ENCODE measurements around the gene ULK1.

The ULK1 gene

DNA sequence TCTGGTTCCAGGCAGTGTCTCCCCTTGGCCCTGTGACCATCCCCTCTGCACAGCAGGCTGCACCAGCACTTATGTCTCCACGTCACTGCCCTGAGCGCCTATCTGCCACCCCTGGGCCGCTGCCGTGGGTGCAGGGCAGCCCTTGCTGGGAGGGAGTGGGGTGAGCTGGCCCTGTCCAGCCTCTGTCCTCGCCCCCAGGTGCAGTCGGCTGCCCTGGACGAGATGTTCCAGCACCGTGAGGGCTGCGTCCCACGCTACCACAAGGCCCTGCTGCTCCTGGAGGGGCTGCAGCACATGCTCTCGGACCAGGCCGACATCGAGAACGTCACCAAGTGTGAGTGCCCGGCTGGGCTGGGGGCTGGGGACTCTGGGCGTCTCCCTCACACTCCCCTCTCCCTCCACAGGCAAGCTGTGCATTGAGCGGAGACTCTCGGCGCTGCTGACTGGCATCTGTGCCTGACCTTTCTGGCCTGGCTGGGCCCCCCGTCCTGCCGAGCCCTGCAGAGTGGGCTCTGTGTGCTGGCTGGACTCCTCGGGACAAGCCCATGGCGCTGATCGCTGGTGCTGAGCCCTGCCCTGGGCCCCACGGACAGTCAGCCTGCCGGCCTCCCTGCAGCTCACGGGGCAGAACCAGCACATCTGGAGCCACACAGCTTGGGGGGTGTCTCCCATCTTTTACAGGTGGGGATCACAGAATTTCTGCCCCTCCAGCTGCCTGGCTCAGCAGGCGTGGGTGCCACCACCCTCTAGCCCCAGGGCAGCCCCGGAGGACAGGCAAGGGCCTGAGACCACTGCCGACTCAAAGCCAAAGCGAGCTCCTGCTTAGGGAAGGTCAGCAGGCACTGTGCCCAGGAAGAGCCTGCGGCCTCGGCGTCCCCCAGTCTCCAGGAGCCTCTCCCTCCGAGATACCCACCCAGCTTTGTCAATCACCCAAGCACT lies 26.7 kb downstream of the ULK1 start:
- no peak for DNase-seq

DNA sequence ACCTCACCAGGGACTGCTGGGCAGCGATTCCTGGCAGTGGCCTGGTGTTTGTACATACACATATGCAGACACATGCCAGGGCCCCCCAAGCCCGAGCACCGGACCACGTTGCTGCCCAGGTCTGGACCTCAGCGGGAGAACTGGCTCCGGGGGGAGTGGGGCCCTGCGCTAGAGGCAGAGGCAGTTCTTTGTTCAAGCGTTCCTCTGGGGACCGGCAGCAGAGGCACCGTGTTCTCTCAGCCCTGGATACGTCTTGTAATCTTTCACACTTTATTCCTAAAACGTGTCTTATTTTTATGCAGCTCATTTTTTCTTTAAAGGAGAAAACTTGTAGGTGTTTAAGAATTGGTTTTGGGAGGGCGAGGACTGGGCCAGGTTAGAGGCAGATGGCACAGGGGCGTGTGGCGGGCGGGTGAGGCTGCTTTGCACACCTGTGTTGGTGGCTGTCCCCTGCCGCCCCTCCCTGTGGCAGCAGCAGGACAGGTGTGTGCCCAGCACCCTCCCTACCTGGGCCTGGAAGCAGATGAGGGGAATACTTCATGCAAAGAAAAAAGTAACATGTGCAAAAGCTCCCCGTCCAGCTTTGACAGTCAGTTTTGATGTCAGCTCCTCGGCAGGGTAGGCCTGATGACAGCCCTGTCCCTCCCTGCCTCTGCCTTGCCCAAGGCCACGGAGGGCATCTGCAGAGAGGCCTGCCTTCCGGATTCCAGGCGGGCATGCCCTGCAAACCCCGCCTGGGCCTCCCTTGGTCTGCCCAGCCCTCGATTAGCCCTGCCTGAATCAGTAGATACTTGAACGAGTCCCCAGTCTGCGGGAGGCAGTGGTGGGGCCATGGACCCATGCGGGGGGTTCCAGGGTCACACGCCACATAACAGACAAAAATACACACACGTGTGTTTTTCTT lies 27.7 kb downstream of the ULK1 start:
- DNase-seq = no peak

DNA sequence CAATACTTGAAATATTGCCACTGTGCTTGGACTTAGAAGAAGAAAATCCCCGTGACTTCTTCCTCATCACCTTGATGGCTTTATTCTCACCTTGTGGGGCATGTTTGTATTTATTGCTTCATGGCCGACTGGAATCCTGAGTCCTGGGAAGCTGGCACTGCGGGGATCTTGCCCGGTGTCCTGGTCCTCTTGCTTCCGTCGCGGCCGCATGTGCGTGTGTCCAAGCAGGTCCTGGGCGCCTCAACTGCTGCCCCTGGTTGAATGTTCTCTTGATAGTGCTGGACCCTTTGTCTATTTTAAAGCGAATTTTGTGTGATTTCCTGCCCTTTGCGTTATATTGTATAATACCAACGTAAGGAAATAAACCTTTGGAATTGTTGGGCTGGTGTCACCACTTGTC lies 28.4 kb downstream of the ULK1 start:
- no peak for DNase-seq

DNA sequence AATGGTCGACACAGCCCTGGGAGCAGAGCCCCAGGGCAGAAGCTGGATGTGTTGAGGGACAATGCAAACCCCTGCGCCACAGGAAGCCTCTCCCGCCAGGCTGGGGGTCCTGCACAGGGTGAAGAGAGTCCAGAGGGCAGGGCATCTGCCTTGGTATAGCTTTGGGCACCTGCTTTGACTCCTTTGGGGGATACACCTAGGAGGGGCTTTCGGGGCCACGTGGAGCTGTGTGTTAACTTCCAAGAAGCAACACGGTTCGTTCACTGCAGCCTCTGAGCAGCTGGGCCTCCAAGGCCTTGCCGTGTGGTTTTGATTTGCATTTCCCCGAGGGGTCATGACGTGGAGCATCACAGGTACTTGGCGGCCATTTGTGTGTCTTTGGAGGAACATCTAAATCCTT lies 28.8 kb downstream of the ULK1 start:
- no peak for DNase-seq

DNA sequence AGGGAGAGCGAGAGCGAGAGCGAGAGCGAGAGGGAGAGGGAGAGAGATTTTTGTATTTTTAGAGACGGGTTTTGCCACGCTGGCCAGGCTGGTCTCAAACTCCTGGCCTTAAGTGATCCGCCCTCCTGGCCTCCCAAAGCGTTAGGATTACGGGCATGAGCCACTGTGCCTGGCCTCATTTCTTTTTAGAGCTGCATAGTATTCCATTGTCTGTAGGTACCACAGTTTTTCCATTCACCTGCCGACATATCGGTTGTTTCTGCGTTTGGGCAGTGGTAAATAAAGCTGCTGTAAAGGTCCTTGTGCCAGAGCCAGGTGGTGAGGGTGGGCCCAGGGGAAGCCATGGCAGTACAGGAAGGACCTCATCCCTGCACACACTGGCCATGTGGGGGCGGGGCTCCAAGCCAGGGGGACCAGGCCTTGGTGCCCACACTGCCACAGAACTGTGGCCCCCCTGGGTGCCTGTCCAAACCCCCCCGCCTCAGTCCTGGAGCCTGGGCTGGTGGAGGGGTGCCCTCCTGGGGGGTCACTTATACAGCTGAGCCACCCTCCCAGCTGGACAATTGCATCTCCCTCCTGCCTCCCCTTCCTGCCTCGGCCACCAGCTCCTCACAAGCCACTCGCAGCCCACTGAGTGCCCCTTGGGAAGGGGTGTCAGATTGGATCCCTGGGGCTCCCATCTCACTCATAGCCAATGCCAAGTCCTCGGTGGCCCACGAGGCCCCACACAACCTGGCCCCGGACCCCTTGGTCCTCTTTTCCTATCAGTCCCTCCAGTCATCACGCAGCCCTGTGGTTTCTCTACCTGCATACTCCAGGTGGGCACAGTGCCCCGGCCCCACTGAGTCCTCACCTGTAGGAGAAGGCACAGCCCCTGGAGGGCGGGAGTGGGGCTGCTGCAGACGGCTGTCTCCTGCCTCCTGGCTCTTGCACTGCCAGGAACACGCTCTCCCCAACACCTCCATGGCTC lies 33.0 kb downstream of the ULK1 start:
- no peak for DNase-seq

DNA sequence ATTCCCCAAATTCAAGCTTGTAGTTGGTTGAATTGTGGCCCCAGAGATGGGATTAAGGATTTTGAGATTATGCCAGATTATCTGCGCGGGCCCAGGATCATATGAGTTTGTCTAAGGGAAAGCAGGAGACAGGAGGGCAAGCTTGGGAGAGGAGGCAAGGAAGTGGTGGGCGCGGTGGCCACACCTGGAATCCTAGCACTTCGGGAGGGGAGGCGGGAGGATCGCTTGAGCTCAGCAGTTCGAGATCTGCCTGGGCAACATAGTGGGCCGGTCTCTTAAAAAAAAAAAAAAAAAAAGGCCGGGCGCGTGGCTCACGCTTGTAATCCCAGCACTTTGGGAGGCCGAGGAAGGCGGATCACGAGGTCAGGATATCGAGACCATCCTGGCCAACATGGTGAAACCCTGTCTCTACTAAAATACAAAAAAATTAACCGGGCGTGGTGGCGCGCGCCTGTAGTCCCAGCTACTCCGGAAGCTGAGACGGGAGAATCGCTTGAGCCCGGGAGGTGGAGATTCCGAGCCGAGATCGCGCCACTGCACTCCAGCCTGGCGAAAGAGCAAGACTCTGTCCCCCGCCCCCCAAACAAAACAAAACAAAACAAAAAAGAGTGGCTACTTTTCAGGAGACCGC lies 33.8 kb downstream of the ULK1 start:
- peak; percentile 39 to 62 (median 43) for DNase-seq

DNA sequence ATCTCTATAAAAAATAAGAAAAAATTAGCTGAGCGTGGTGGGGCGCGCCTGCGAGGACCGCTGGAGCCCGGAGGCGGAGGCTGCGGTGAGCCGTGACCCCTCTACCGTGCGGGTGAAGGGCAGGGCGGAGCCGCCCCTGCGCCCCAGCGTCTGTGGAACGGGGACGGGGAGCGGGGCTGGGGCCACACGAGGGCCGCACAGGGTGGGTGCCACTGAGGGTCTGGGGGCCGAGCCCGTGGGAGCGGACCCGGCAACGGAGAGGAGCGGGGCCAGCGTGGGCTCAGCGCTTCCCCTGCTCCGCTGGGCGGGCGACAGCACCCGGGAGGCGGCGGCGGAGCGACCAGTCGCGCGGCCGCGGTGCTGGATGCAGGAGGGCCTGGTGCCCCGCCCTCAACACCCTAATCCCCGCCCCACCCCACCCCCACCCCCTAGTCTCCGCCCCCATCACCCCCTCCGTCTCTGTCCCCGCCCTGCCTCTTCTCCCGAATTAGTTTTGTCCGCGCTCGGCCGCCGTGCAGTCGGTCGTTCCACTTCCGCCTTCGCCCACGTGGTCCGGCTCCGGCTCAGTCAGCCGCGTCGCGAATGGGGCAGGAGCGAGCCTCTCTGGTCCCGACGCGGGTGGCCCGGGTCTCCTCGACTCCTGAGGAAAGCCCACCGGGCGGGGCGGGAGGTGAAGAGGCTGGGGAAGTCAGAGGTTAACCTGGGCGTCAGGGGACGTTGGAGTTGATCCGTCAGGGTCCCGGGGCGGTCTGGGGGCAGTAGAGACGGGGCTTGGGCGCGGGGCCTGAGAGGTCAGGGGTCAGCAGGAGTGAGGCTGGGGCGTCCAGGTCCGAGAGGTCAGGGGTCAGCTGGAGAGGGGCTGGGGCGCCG lies 34.5 kb downstream of the ULK1 start, which contains the start of gene PUS1:
Gene PUS1, plus strand, starts transcription at position 566 of the 870 bp plus-strand sequence. CDS start 447 bp downstream, outside the sequence.
- DNase-seq = peak; percentile 97 to 99 (median 98)

DNA sequence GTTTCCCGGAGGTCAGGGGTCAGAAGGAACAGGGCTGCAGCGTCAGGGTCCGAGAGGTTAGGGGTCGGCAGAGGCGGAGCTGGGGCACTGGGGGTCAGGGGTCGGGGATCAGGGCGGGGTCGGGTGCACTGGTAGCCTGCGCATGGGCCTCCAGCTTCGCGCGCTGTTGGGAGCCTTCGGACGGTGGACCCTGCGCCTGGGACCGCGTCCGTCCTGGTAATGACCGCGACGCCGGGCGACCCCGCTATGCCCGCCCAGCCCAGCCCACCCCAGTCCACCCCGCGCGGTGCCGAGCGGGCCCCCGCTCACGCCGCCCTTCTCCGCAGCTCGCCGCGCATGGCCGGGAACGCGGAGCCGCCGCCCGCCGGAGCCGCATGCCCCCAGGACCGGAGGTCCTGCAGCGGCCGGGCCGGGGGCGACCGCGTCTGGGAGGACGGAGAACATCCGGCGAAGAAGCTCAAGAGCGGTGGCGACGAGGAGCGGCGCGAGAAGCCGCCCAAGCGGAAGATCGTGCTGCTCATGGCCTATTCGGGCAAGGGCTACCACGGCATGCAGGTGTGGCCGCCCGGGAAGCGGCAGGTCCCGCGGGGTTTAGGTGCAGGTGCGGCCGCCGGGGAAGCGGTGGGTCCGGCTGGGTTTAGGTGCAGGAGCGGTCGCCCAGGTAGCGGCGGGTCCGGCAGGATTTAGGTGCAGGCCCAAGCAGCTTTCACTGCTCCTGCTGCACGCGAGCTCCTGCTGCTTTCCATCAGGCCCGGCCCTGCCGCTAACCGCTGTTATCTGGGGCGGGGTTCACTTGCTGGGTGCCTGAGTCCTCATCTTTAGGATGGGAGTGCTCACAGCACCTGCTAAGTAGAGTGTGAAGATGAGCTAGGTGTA lies 35.4 kb downstream of the ULK1 start:
- peak; percentile 5 to 51 (median 30) for DNase-seq

DNA sequence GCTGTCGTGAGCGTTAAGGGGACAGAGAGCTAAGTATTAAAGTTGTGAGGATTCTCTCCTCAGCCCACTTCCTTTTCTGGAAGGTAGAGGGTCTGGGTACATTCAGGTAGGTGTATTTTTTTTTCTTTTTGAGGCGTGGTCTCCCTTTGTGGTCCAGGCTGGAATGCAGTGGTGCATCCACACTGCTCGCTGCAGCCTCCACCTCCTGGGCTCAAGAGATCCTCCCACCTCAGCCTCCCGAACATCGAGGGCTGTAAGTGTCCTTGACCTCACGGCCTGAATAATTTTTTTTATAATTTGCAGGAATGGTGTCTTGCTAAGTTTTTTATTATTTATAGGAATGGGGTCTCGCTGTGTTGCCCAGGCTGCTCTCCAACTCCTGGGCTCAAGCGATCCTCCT lies 36.1 kb downstream of the ULK1 start:
- no peak for DNase-seq

DNA sequence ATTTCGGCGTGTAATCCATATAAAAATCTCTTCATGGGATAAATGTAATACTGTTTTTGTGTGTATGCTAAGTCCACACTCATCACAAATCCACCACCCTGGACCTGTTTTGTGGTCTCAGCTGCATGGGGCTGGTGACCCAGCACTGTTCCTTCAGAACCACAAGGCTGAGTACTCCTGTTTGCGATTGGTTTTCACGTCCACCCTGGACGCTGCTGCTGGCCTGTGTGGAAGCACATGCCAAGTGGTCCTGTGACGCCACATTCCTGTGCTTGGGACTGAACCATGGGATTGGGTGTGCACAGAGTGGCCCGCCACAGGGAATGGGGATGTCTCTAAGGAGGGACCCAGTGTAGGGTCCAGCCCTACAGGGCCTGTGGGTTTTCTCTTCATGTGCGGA lies 39.0 kb downstream of the ULK1 start:
- DNase-seq = no peak

DNA sequence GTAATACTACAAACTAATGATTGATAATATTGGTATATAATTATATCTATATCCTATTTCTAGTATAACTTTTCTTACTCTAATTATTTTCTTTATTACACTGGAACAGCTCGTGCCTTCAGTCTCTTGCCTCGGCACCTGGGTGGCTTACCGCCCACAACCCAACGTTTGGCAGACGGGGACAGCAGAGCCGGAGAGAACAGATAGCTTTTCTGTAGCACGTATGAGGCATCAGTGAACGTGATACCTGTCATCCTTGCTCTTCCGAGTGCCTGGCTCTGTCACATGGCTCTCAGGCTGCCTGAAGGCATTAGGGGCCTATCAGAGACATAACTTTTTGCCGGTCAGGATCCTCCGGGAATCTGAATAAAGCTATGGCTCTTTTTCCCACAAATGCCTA lies 40.1 kb downstream of the ULK1 start:
- DNase-seq = no peak

DNA sequence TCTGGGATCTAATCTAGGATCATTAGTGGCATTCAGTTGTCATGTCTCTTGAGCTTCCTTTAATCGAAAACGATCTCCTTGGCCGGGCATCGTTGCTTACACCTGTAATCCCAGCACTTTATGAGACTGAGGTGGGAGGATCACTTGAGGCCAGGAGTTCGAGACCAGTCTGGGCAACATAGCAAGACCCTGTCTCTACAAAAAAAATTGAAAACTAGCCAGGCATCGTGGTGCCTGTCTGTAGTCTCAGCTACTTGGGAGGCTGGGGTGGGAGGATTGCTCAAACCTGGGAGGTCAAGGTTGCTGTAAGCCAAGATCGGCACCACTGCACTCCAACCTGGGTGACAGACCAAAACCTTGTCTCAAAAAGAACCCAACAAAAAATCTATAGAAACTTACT lies 43.7 kb downstream of the ULK1 start:
- no peak for DNase-seq

DNA sequence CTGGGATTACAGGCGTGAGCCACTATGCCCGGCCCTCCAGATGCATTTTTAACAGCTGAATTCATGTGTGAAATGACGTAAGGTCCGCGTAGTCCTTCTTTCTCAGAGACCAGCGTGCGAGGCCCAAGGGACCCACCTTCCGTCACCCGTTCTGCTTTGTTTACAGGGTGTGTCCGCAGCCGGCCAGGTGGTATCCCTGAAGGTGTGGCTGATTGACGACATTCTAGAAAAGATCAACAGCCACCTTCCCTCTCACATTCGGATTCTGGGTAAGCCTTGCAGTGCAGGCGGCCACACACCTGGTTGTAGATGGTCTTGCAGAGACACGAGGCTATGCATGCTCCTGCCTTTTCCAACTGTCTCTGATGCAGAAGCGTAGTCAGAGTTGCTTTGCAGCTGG lies 44.6 kb downstream of the ULK1 start:
- no peak for DNase-seq

DNA sequence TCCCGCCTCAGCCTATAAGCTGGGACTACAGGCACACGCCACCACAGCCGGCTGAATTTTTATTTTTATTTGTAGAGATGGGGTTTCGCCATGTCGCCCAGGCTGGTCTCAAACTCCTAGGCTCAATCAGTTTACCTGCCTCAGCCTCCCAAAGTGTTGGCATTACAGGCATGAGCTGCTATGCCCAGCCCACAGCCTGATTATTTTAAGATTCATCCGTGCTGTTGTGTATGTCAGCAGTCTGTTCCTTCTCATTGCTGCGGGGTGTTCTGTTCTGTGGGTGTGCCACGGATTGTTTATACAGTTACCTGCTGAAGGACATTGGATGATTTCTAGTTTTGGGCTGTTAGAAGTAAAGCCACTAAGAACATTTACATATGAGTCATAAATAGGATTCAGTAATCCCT lies 45.7 kb downstream of the ULK1 start:
- no peak for DNase-seq

DNA sequence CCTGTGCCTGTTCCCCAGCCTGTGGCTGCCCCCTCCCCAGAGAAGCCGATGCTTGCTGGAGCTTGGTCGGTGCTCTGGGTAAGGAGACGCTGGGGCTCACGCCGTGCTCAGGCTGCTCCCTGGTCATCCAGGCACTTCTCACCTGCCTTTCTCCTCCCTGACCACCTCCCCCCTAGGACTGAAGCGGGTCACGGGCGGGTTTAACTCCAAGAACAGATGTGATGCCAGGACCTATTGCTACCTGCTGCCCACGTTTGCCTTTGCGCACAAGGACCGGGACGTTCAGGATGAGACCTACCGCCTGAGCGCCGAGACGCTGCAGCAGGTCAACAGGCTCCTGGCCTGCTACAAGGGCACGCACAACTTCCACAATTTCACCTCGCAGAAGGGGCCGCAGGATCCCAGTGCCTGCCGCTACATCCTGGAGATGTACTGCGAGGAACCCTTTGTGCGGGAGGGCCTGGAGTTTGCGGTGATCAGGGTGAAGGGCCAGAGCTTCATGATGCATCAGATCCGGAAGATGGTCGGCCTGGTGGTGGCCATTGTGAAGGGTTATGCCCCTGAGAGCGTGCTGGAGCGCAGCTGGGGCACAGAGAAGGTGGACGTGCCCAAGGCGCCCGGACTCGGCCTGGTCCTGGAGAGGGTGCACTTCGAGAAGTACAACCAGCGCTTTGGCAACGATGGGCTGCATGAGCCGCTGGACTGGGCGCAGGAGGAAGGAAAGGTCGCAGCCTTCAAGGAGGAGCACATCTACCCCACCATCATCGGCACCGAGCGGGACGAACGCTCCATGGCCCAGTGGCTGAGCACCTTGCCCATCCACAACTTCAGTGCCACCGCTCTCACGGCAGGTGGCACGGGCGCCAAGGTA lies 46.9 kb downstream of the ULK1 start:
- DNase-seq = no peak

DNA sequence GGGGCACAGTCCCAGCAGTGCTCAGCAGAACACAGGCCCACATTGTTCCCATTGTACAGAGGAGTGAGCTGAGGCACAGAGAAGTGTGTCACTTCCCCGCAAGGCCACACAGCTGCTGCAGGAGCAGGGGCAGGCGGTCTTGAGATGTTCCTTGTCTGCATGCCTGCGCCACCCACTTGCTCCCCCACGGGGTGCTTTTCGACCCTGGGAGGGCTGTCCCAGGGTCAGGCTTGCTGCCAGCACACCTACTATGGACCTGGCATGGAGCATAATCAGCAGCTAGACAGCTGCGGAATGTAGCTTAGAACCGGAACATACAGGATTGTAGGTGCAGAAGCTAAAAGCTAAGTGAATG lies 47.5 kb downstream of the ULK1 start:
- no peak for DNase-seq

DNA sequence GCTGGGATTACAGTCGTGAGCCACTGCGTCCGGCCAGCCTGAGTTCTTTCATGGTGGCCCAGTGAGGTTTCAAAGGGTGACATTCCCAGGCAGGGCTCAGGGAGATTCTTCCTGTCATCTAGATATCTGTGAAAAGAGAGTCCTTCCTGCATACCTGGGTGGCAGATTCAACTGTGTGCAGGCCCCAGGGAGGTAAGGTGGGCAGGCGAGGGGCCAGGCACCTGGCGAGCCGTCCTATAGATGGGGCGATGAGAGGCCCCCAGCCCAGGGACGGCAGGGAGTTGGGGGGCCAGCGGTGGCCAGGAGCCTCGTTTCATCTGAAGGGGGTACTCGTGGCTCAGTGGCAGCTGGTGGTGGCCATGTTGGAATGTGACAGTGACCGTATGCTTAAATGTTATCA lies 48.2 kb downstream of the ULK1 start:
- no peak for DNase-seq

DNA sequence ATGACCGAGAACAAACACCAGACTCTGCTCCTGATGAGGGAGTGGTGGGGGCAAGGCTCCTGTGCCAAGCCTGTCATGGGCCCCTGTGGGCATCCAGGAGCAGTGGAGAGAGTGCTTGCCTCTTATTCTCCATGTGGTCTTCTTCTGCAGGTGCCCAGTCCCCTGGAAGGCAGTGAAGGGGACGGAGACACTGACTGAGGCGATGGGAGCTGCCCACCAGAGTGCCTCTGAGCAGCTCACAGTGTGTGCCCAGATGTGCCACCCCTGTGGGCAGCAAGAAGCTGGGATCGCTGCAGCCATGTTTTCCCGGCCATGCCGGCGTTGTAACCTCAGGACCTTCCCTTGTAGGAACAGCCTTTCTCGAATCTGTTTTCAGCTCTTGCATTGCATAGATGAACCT lies 49.0 kb downstream of the ULK1 start:
- no peak for DNase-seq

DNA sequence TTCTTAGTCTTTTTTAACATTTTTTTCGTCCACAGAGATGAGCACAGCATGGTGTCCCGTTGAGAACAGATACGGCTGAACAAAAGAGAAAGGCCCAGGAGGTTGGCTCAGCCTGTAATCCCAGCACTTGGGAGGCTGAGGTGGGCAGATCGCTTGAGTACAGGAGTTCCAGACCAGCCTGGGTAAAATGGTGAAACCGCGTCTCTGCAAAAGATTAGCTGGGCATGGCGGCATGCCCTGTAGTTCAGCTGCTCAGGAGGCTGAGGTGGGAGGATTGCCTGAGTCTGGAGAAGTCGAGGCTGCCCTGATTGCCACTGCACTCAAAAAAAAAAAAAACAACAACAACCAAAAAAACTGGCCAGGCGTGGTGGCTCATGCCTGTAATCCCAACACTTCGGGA lies 49.5 kb downstream of the ULK1 start:
- no peak for DNase-seq
